ENCODE measurements around the gene LAMA4. TPM values are rescaled to one million over a fixed set of nuclear protein-coding genes. Genes with fewer than 3 reads are reported as not detected.
A peak's percentile ranks its signal among the peaks of the same experiment; 100 is the strongest.

The LAMA4 gene
- total RNA-seq, 1 experiment from 2014 or later, result 1.1 TPM

GRCh38 chr6:112254921-112255320, 554 bp upstream of the LAMA4 start:
- H2BK20ac ChIP-seq (ENCODE audit: low read depth, low read length, poor library complexity, severe bottlenecking), result no peak overlapping the region
- Mint-ChIP-seq H3K27me3 (ENCODE audit: low read depth) (peaks cover 50% of the 10 kb centered on the region), H3K36me3 (ENCODE audit: insufficient read depth in 1 of 3, low read depth in 3 of 3) (no peaks in the 10 kb centered on the region), H3K27ac (no peak overlapping the region), H3K4me3 (peak overlapping the region; percentile 85 to 95), H3K4me1 (peaks cover 16 to 22% of the 10 kb centered on the region in 2 experiments), H3K9me3 (no peaks in the 10 kb centered on the region)
- no peak overlapping the region for H3K27ac ChIP-seq (ENCODE audit: insufficient read length, low read depth, low read length)
- H3T11ph ChIP-seq (ENCODE audit: low read length), result no peak overlapping the region
- H3K4me2 ChIP-seq (ENCODE audit: insufficient read depth, insufficient read length, low read length), result peak overlapping the region; percentile 89
- peaks cover 12% of the 10 kb centered on the region for H3K23me2 ChIP-seq (ENCODE audit: insufficient read length, low read depth, low read length, poor library complexity, severe bottlenecking)
- WGBS (ENCODE audit: extremely low coverage, insufficient read length, low lambda C conversion rate), result no CpG with 5 or more reads among the region's 3 CpGs
- H3K56ac ChIP-seq (ENCODE audit: insufficient read length, low read depth, low read length), result no peak overlapping the region
- H4K91ac ChIP-seq (ENCODE audit: insufficient read length, low read depth, low read length), result no peak overlapping the region
- H4K5ac ChIP-seq (ENCODE audit: insufficient read length, low read depth, low read length), result no peak overlapping the region
- H3K4ac ChIP-seq (ENCODE audit: low read depth, low read length), result no peak overlapping the region
- peaks cover 5% of the 10 kb centered on the region; the same call in 1 of the 2 replicates for H3K27me3 ChIP-seq (ENCODE audit: insufficient read depth, low read length)
- no peaks in the 10 kb centered on the region for H3K79me1 ChIP-seq (ENCODE audit: insufficient read depth, low read depth, low read length, poor library complexity, severe bottlenecking)
- no peak overlapping the region for H2AK5ac ChIP-seq (ENCODE audit: insufficient read length, low read length)
- H4K20me1 ChIP-seq (ENCODE audit: control insufficient read depth, insufficient read depth, insufficient read length), result no peaks in the 10 kb centered on the region
- no peak overlapping the region for H2BK12ac ChIP-seq (ENCODE audit: insufficient read length, low read depth, low read length)
- H3K14ac ChIP-seq (ENCODE audit: insufficient read depth, low read length), result no peak overlapping the region
- H3K4me1 ChIP-seq (ENCODE audit: insufficient read depth, low read length), result peaks cover 9% of the 10 kb centered on the region; the same call in 1 of the 2 replicates
- H2AFZ ChIP-seq (ENCODE audit: low read length), result no peak overlapping the region
- H3K23ac ChIP-seq (ENCODE audit: insufficient read length, low read depth, low read length), result no peak overlapping the region
- no peak overlapping the region for H2BK120ac ChIP-seq (ENCODE audit: low read depth, low read length, poor library complexity, severe bottlenecking)
- DNase-seq, result no peak
- no peak overlapping the region for H3K9ac ChIP-seq (ENCODE audit: extremely low read depth, insufficient read length, low read length)
- TF ChIP-seq, protein P1, sequence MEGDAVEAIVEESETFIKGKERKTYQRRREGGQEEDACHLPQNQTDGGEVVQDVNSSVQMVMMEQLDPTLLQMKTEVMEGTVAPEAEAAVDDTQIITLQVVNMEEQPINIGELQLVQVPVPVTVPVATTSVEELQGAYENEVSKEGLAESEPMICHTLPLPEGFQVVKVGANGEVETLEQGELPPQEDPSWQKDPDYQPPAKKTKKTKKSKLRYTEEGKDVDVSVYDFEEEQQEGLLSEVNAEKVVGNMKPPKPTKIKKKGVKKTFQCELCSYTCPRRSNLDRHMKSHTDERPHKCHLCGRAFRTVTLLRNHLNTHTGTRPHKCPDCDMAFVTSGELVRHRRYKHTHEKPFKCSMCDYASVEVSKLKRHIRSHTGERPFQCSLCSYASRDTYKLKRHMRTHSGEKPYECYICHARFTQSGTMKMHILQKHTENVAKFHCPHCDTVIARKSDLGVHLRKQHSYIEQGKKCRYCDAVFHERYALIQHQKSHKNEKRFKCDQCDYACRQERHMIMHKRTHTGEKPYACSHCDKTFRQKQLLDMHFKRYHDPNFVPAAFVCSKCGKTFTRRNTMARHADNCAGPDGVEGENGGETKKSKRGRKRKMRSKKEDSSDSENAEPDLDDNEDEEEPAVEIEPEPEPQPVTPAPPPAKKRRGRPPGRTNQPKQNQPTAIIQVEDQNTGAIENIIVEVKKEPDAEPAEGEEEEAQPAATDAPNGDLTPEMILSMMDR (conservative IDR thresholded peaks at IDR 0.05), result no peak
- H3K79me2 ChIP-seq (ENCODE audit: insufficient read depth, low read length), result no peaks in the 10 kb centered on the region
- H2BK5ac ChIP-seq (ENCODE audit: insufficient read length, low read length), result no peak overlapping the region
- no peak overlapping the region for H4K8ac ChIP-seq (replicated peaks; ENCODE audit: insufficient read length, low read depth, low read length)
- no peaks in the 10 kb centered on the region for H3K9me3 ChIP-seq (ENCODE audit: control insufficient read depth, low read depth, low read length)
- no peak overlapping the region for H3K18ac ChIP-seq (ENCODE audit: insufficient read length, low read depth, low read length)
- no peak overlapping the region for H2BK15ac ChIP-seq (ENCODE audit: low read depth, low read length)
